ENCODE results near the gene LINGO1.

LINGO1 gene

DNA sequence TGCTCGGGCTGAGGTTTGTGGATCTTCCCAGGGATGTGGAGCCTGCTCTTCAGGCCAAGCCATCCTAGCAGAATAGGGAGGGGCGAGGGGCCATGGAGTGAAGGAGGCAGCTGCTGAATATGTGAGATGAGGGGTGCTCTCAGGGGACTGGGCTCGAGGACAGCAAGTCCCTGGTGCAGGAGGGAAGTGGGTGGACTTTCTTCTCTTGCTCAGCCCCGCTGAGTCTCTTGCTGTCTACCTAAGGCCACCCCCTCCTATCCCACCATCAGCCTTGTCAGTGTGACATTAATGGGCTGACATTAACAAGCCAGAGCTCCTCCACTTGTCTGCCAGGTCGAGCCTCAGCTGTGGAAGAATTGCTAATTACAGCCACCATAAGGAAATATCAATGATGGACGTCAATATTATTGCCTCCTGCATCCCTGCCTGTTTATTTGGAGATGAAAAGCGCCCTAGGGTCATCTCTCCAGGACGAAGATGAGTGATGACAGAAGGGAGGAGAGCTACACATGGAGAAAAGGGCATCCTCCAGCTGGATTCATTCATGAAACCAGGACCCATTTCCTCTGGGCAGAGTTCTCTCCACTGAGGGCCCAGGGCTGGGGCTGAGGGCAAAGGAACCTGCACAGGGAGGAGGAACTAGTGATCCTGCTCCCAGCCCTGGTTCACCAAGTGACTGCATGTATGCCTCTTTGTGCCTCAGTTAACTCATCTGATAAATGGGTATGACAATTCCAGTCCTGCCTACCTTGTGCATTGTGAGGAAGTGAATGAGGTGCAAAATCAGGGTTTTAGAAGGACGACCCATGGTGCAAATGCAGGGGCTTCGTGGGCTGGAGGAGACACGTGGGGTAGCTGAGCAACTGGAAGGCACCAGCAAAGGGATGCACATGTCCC lies 34.9 kb upstream of the LINGO1 start:
- H3K4me3 ChIP-seq (ENCODE audit: low read depth, low read length), result no peak overlapping the region
- no peaks in the 10 kb centered on the region for H3K27me3 ChIP-seq
- no peak for DNase-seq
- TF ChIP-seq, protein P1, sequence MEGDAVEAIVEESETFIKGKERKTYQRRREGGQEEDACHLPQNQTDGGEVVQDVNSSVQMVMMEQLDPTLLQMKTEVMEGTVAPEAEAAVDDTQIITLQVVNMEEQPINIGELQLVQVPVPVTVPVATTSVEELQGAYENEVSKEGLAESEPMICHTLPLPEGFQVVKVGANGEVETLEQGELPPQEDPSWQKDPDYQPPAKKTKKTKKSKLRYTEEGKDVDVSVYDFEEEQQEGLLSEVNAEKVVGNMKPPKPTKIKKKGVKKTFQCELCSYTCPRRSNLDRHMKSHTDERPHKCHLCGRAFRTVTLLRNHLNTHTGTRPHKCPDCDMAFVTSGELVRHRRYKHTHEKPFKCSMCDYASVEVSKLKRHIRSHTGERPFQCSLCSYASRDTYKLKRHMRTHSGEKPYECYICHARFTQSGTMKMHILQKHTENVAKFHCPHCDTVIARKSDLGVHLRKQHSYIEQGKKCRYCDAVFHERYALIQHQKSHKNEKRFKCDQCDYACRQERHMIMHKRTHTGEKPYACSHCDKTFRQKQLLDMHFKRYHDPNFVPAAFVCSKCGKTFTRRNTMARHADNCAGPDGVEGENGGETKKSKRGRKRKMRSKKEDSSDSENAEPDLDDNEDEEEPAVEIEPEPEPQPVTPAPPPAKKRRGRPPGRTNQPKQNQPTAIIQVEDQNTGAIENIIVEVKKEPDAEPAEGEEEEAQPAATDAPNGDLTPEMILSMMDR (IDR thresholded peaks at IDR 0.05; ENCODE audit: low read depth, low read length), result no peak
- no peaks in the 10 kb centered on the region for H3K9me3 ChIP-seq
- no peaks in the 10 kb centered on the region for H3K36me3 ChIP-seq
- peaks cover 12% of the 10 kb centered on the region for H3K4me1 ChIP-seq

DNA sequence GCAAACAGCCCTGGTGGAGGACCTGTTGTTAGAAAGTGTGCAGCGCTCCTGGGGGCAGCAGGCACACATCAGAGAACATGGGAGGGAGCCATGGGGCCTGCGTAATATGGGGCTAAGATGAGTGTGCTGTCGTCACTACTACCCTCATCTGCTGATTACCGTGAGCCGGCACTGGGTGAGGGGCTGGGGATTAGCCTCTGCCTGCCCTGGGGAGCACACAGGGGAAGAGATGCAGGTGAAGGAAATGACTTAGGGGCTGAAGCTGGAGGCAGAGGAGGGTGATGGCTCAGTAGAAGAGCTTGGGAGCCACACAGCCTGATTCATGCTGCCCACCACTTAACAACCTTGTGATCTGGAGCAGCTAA lies 33.6 kb upstream of the LINGO1 start:
- H3K4me3 ChIP-seq (ENCODE audit: low read depth, low read length), result no peak overlapping the region
- H3K27me3 ChIP-seq, result no peaks in the 10 kb centered on the region
- no peak for DNase-seq
- no peaks in the 10 kb centered on the region for H3K36me3 ChIP-seq
- TF ChIP-seq, protein P1 (IDR thresholded peaks at IDR 0.05; ENCODE audit: low read depth, low read length), result no peak
- no peaks in the 10 kb centered on the region for H3K9me3 ChIP-seq
- peaks cover 8% of the 10 kb centered on the region for H3K4me1 ChIP-seq

DNA sequence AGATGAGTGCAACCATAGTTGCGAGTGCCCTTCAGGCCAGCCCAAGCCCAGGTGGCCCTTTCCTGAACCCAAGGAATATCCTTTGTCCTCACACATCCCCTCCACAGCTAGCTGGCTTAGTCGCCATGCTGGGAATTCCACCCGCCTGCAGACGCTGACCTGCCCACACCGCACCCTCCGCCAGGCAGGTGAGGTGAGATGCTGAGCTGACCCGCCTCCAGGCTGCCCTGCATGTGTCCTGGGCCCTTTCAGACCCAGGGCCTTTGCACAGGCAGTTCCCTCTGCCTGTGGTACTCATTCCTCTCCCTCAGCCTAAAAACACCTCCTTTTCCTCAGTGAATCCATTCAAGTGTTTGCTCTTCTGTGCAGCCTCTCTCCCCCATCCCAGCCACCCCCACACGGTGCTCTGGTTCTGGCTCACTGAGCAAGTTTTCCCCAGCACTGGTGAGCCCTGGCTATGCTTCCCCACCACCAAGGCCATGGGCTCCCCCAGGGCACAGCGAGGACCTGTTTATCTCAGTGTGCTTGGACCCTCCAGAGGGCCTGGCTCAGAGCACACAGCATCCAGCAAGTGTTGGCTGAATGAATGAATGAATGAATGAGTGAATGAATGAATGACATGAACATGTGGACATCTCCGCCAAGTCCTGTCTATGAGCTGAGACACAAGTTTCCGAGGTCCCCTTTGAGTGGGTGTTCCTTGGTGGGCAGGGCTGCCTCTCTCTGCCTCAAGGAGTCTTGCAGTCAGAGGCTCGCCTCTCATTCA lies 33.0 kb upstream of the LINGO1 start:
- no peak for DNase-seq
- TF ChIP-seq, protein P1 (IDR thresholded peaks at IDR 0.05; ENCODE audit: low read depth, low read length), result no peak
- Histone ChIP-seq H3K4me3 (ENCODE audit: low read depth, low read length) (no peak overlapping the region), H3K4me1 (peaks cover 4% of the 10 kb centered on the region; the same call in 1 of the 2 replicates), H3K9me3 (no peaks in the 10 kb centered on the region), H3K27me3 (no peaks in the 10 kb centered on the region), H3K36me3 (no peaks in the 10 kb centered on the region)

DNA sequence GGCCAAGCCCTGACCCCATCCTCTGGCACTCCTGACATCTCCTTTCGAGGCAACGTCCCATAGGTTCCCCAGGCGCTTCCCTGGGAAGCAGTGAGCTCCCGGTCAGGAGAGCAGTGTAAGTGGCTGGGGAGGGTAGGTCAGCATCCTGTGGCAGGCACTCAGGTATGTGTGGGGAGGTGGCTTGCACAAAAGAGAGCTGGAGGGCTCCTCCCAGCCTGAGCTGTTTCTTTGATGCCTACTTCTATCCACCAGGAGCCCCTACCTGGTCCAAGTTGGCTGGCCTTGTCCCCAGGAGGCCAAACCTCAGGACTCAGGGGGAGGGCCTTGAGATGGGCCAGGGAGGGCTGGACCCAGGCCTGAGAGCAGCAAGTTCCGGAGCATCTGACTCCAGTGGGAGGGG lies 31.7 kb upstream of the LINGO1 start:
- Histone ChIP-seq H3K4me1 (peaks cover 5% of the 10 kb centered on the region), H3K36me3 (no peaks in the 10 kb centered on the region), H3K9me3 (no peaks in the 10 kb centered on the region), H3K4me3 (ENCODE audit: low read depth, low read length) (no peak overlapping the region), H3K27me3 (no peaks in the 10 kb centered on the region)
- TF ChIP-seq, protein P1 (IDR thresholded peaks at IDR 0.05; ENCODE audit: low read depth, low read length), result no peak
- no peak for DNase-seq

DNA sequence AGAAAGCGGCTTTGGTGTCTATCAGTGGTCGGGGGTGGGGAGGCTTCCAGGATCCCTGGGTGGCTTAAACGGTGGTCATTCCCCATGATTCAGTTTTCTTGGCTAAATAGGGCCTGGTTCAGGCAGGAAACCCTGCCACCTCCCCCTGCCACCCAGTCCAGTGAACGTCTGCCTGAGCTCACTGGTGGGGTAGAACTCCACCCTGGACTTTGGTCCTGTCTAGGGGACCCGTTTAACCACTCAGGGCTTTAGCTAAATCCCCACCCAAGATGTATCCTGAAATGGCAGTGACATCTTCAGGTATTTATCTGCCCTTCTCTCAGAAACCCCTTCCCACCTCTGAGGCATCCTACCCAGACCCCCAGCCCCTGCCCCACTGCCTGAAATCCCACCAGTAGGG lies 30.5 kb upstream of the LINGO1 start:
- no peaks in the 10 kb centered on the region for H3K9me3 ChIP-seq
- no peaks in the 10 kb centered on the region for H3K27me3 ChIP-seq
- H3K4me1 ChIP-seq, result peaks cover 9% of the 10 kb centered on the region
- H3K36me3 ChIP-seq, result no peaks in the 10 kb centered on the region
- no peak overlapping the region for H3K4me3 ChIP-seq (ENCODE audit: low read depth, low read length)
- TF ChIP-seq, protein P1 (IDR thresholded peaks at IDR 0.05; ENCODE audit: low read depth, low read length), result no peak
- no peak for DNase-seq

Measured in BE2C (cell line).